HEK293 (cell line): Measurements from ENCODE around the gene LSG1.

Experiments
- BCL11B ChIP-seq: fragments of 450-650 bp; formaldehyde crosslinking; IDR thresholded peaks from 2 replicates; pipeline ENCODE4 v1.5.1; 2016; ENCODE audit warnings: low read depth, missing biosample characterization, missing genetic modification characterization
- GFI1B ChIP-seq: fragments of 450-650 bp; formaldehyde crosslinking; IDR thresholded peaks from 2 replicates; pipeline ENCODE4 v1.5.1; 2016; ENCODE audit warnings: missing biosample characterization, missing genetic modification characterization
- GLIS2 ChIP-seq: fragments of 450-650 bp; formaldehyde crosslinking; IDR thresholded peaks from 2 replicates; pipeline ENCODE4 v1.5.1; 2016; ENCODE audit warnings: missing biosample characterization, missing genetic modification characterization
- MZF1 ChIP-seq: fragments of 450-650 bp; formaldehyde crosslinking; IDR thresholded peaks from 2 replicates; pipeline ENCODE4 v1.5.1; 2017; ENCODE audit warnings: missing biosample characterization, missing genetic modification characterization, borderline replicate concordance
- PBX3 ChIP-seq: sonication (generic); formaldehyde crosslinking; IDR thresholded peaks from 2 replicates; pipeline ENCODE4 v1.8.1; 2022; ENCODE audit warnings: mild to moderate bottlenecking, moderate library complexity, missing genetic modification reagents
- PRDM10 ChIP-seq: fragments of 450-650 bp; formaldehyde crosslinking; IDR thresholded peaks from 2 replicates; pipeline ENCODE4 v1.5.1; 2016; ENCODE audit warnings: missing biosample characterization, missing genetic modification characterization
- WT1 ChIP-seq: fragments of 450-650 bp; formaldehyde crosslinking; IDR thresholded peaks from 2 replicates; pipeline ENCODE4 v1.5.1; 2016; ENCODE audit warnings: missing biosample characterization, missing genetic modification characterization
- ZBTB7A ChIP-seq: fragments of 450-650 bp; formaldehyde crosslinking; IDR thresholded peaks from 2 replicates; pipeline ENCODE4 v1.5.1; 2016; ENCODE audit warnings: low read depth, missing biosample characterization, missing genetic modification characterization
- ZBTB8A ChIP-seq: fragments of 450-650 bp; formaldehyde crosslinking; IDR thresholded peaks from 2 replicates; pipeline ENCODE4 v1.5.1; 2016; ENCODE audit warnings: missing biosample characterization, missing genetic modification characterization
- ZEB2 ChIP-seq: fragments of 450-650 bp; formaldehyde crosslinking; IDR thresholded peaks from 2 replicates; pipeline ENCODE4 v1.5.1; 2016; ENCODE audit warnings: missing biosample characterization, missing genetic modification characterization
- ZFP41 ChIP-seq: fragments of 450-650 bp; formaldehyde crosslinking; IDR thresholded peaks from 2 replicates; pipeline ENCODE4 v1.5.1; 2016; ENCODE audit warnings: missing biosample characterization, missing genetic modification characterization, borderline replicate concordance
- ZNF112 ChIP-seq: fragments of 450-650 bp; formaldehyde crosslinking; IDR thresholded peaks from 2 replicates; pipeline ENCODE4 v1.5.0; 2017; ENCODE audit warnings: missing biosample characterization, missing genetic modification characterization
- ZNF202 ChIP-seq: fragments of 450-650 bp; formaldehyde crosslinking; IDR thresholded peaks from 2 replicates; pipeline ENCODE4 v1.5.1; 2016; ENCODE audit warnings: missing biosample characterization, missing genetic modification characterization, borderline replicate concordance
- ZNF239 ChIP-seq: fragments of 450-650 bp; formaldehyde crosslinking; IDR thresholded peaks from 2 replicates; pipeline ENCODE4 v1.5.1; 2016; ENCODE audit warnings: missing biosample characterization, missing genetic modification characterization
- ZNF292 ChIP-seq: fragments of 450-650 bp; formaldehyde crosslinking; IDR thresholded peaks from 2 replicates; pipeline ENCODE4 v1.5.1; 2016; ENCODE audit warnings: low read depth, missing biosample characterization, missing genetic modification characterization, borderline replicate concordance
- ZNF404 ChIP-seq: fragments of 450-650 bp; formaldehyde crosslinking; IDR thresholded peaks from 2 replicates; pipeline ENCODE4 v1.5.1; 2017; ENCODE audit warnings: missing biosample characterization, missing genetic modification characterization
- ZNF433 ChIP-seq: fragments of 450-650 bp; formaldehyde crosslinking; IDR thresholded peaks from 2 replicates; pipeline ENCODE4 v1.5.1; 2016; ENCODE audit warnings: missing biosample characterization, missing genetic modification characterization, low read depth
- ZNF449 ChIP-seq: fragments of 450-650 bp; formaldehyde crosslinking; IDR thresholded peaks from 2 replicates; pipeline ENCODE4 v1.5.1; 2017; ENCODE audit warnings: missing biosample characterization, mild to moderate bottlenecking, missing genetic modification characterization, moderate library complexity
- ZNF521 ChIP-seq: fragments of 450-650 bp; formaldehyde crosslinking; IDR thresholded peaks from 2 replicates; pipeline ENCODE4 v1.5.1; 2017; ENCODE audit warnings: missing biosample characterization, mild to moderate bottlenecking, missing genetic modification characterization
- ZNF626 ChIP-seq: fragments of 450-650 bp; sonication (Bioruptor Pico); formaldehyde crosslinking; IDR thresholded peaks from 2 replicates; pipeline ENCODE4 v1.5.1; 2018; ENCODE audit warnings: missing biosample characterization, missing genetic modification characterization, inconsistent platforms
- ZNF629 ChIP-seq: fragments of 450-650 bp; formaldehyde crosslinking; IDR thresholded peaks from 2 replicates; pipeline ENCODE4 v1.5.1; 2017; ENCODE audit warnings: missing biosample characterization, missing genetic modification characterization
- ZNF654 ChIP-seq: fragments of 450-650 bp; formaldehyde crosslinking; IDR thresholded peaks from 2 replicates; pipeline ENCODE4 v1.5.1; 2016; ENCODE audit warnings: low read depth, missing biosample characterization, missing genetic modification characterization
- ZNF707 ChIP-seq: fragments of 450-650 bp; formaldehyde crosslinking; IDR thresholded peaks from 2 replicates; pipeline ENCODE4 v1.5.1; 2016; ENCODE audit warnings: missing biosample characterization, missing genetic modification characterization
- TF ChIP-seq, protein P1 (sequence below): fragments of 450-650 bp; formaldehyde crosslinking; IDR thresholded peaks from 2 replicates; pipeline ENCODE4 v1.5.1; 2016; ENCODE audit warnings: missing biosample characterization, missing genetic modification characterization
- TF ChIP-seq, protein P2 (sequence below): fragments of 450-650 bp; formaldehyde crosslinking; IDR thresholded peaks from 2 replicates; pipeline ENCODE4 v1.5.1; 2016; ENCODE audit warnings: missing biosample characterization, missing genetic modification characterization
- TF ChIP-seq, protein P3 (sequence below): fragments of 450-650 bp; formaldehyde crosslinking; IDR thresholded peaks from 2 replicates; pipeline ENCODE4 v1.5.1; 2016; ENCODE audit warnings: missing biosample characterization, missing genetic modification characterization
- TF ChIP-seq, protein P4 (sequence below): fragments of 450-650 bp; formaldehyde crosslinking; IDR thresholded peaks from 2 replicates; pipeline ENCODE4 v1.5.1; 2016; ENCODE audit warnings: missing biosample characterization, missing genetic modification characterization, low read depth

Gene LSG1

DNA sequence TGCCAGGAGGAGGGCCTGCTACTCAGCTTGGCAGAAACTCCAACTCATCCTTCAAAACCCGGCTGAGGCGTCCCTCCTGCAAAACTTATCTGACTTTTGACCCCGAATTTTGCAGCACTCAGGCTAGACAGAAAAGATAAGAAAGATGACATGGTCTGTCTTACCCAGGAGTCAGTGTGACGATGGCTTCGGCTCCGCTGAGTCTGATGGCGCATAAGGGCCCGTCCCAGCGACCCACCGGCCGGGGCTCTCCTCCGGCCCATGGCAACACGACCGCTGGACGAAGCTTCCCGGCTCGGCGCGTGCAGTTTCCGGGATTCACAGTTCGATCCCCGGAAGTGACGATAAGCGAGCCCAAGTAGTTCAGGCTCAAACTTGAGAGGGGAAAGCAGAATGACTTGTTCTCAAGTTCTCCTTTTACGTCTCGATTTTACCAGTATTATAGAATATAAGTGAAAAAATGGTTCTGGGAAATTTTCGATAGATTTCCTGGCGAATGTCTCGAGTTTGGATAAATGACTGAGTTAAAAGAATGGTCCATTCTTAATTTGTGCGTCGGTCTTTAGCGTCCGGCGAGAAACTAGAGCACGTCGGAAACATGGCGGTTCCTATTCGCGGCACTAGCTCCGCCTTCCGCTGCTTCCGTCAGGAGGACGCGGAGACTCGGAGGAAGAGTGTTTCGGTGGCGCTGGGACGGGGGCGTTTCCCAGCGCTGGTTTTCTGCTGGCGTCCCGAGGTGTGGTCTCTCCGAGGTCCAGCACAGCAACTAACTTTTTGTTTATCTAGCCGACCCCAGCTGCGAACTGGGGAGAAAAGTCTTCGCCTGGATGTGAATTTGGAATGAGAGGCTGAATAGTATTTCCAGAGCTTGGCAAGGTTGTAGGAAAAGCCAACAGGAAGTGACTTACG, at the start of gene LSG1 (continued):
- TF ChIP-seq, protein P1, sequence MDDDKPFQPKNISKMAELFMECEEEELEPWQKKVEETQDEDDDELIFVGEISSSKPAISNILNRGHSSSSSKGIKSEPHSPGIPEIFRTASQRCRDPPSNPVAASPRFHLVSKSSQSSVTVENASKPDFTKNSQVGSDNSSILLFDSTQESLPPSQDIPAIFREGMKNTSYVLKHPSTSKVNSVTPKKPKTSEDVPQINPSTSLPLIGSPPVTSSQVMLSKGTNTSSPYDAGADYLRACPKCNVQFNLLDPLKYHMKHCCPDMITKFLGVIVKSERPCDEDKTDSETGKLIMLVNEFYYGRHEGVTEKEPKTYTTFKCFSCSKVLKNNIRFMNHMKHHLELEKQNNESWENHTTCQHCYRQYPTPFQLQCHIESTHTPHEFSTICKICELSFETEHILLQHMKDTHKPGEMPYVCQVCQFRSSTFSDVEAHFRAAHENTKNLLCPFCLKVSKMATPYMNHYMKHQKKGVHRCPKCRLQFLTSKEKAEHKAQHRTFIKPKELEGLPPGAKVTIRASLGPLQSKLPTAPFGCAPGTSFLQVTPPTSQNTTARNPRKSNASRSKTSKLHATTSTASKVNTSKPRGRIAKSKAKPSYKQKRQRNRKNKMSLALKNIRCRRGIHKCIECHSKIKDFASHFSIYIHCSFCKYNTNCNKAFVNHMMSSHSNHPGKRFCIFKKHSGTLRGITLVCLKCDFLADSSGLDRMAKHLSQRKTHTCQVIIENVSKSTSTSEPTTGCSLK (tag by site-specific recombination), result no peak
- TF ChIP-seq ZNF292 (no peak), MZF1 (no peak), WT1 (tag by site-specific recombination) (0 out of 2 replicates have a peak, but pooled peaks have one; percentile 27), BCL11B (tag by site-specific recombination) (peak; percentile 60), GLIS2 (peak; percentile 51), ZBTB7A (tag by site-specific recombination) (0 out of 2 replicates have a peak, but pooled peaks have one; percentile 66), ZNF112 (no peak), ZNF433 (tag by site-specific recombination) (no peak), ZNF521 (tag by site-specific recombination) (no peak), ZNF202 (no peak), ZNF626 (tag by site-specific recombination) (peak; percentile 75; the same call in 1 of the 2 replicates), ZNF449 (tag by site-specific recombination) (no peak), ZNF654 (tag by site-specific recombination) (peak; percentile 22; the same call in 1 of the 2 replicates), ZNF629 (tag by site-specific recombination) (peak; percentile 96), PRDM10 (tag by site-specific recombination) (peak; percentile 99), PBX3 (no peak), ZNF707 (no peak), ZFP41 (tag by site-specific recombination) (no peak), ZBTB8A (tag by site-specific recombination) (peak; percentile 52), ZNF239 (no peak), GFI1B (tag by site-specific recombination) (no peak), ZEB2 (tag by site-specific recombination) (peak; percentile 78), ZNF404 (no peak)
- TF ChIP-seq, protein P2, sequence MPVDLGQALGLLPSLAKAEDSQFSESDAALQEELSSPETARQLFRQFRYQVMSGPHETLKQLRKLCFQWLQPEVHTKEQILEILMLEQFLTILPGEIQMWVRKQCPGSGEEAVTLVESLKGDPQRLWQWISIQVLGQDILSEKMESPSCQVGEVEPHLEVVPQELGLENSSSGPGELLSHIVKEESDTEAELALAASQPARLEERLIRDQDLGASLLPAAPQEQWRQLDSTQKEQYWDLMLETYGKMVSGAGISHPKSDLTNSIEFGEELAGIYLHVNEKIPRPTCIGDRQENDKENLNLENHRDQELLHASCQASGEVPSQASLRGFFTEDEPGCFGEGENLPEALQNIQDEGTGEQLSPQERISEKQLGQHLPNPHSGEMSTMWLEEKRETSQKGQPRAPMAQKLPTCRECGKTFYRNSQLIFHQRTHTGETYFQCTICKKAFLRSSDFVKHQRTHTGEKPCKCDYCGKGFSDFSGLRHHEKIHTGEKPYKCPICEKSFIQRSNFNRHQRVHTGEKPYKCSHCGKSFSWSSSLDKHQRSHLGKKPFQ (tag by site-specific recombination), result 0 out of 2 replicates have a peak, but pooled peaks have one; percentile 37
- TF ChIP-seq, protein P3, sequence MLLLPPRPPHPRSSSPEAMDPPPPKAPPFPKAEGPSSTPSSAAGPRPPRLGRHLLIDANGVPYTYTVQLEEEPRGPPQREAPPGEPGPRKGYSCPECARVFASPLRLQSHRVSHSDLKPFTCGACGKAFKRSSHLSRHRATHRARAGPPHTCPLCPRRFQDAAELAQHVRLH, result peak; percentile 69; the same call in 1 of the 2 replicates
- TF ChIP-seq, protein P4, sequence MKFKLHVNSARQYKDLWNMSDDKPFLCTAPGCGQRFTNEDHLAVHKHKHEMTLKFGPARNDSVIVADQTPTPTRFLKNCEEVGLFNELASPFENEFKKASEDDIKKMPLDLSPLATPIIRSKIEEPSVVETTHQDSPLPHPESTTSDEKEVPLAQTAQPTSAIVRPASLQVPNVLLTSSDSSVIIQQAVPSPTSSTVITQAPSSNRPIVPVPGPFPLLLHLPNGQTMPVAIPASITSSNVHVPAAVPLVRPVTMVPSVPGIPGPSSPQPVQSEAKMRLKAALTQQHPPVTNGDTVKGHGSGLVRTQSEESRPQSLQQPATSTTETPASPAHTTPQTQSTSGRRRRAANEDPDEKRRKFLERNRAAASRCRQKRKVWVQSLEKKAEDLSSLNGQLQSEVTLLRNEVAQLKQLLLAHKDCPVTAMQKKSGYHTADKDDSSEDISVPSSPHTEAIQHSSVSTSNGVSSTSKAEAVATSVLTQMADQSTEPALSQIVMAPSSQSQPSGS, result no peak
